Right atrium auricular region (tissue), 2 donors: ENCODE data around the gene SIRT6. TPM values are rescaled to one million over a fixed set of nuclear protein-coding genes. Genes with fewer than 3 reads are reported as not detected.
A peak's percentile ranks its signal among the peaks of the same experiment; 100 is the strongest.

ENCODE experiments used
- DNase-seq: peaks from one replicate; pipeline ENCODE4 v3.0.0-alpha.2; 2019; ENCODE audit warnings: low spot score
- H3K27ac ChIP-seq, 2 donors: fragments of 200-600 bp; sonication (generic); 1 replicate in 1 of 2; 2 replicates in 1 of 2; pipeline ENCODE4 v1.5.1; 2016 to 2019
- H3K27me3 ChIP-seq, 2 donors: fragments of 200-600 bp; sonication (generic); one replicate each; pipeline versions ENCODE4 v1.5.1 to v1.6.0; 2017 to 2019
- H3K36me3 ChIP-seq: fragments of 200-600 bp; sonication (generic); one replicate; pipeline ENCODE4 v1.5.1; 2016
- H3K4me1 ChIP-seq, 2 donors: fragments of 200-600 bp; sonication (generic); one replicate each; pipeline versions ENCODE4 v1.5.1 to v1.6.0; 2017 to 2019
- H3K4me3 ChIP-seq, 2 donors: fragments of 200-600 bp; sonication (generic); 1 replicate in 1 of 2; 2 replicates in 1 of 2; pipeline ENCODE4 v1.5.1; 2017 to 2019; ENCODE audit warnings: mild to moderate bottlenecking in 1 of 2, moderate library complexity in 1 of 2
- H3K9me3 ChIP-seq, 2 donors: fragments of 200-600 bp; sonication (generic); one replicate each; pipeline ENCODE4 v1.5.1; 2019
- CTCF ChIP-seq, 2 donors: fragments of 200-600 bp; sonication (generic); IDR thresholded peaks; one replicate each; pipeline ENCODE4 v1.5.1; 2019; ENCODE audit warnings: antibody characterized with exemption in 2 of 2
- total RNA-seq, 2 donors: library from RNA; depleted of rRNA; stranded (reverse); fragments of >200 nt; gene quantifications; one replicate each; pipeline ENCODE4 v1.1.0, GENCODE V29; 2016

The SIRT6 gene
- total RNA-seq, 2 donors from 2014 or later = 10.9 to 15.9 TPM

- Histone ChIP-seq H3K4me3 (no peak overlapping the region), H3K27ac (no peak overlapping the region), H3K4me1 (peaks cover 0 to 9% of the 10 kb centered on the region in 2 donors), H3K9me3 (no peaks in the 10 kb centered on the region), H3K27me3 (peaks cover 8 to 14% of the 10 kb centered on the region in 2 donors), H3K36me3 (no peaks in the 10 kb centered on the region)
- TF ChIP-seq CTCF (IDR thresholded peaks at IDR 0.05) = no peak
- DNase-seq = no peak
Observed at GRCh38 chr19:4201798-4202197, 19.4 kb upstream of the SIRT6 start.

GRCh38 chr19:4200940-4201542, 18.7 kb upstream of the SIRT6 start:
- DNase-seq = no peak
- no peak for TF ChIP-seq CTCF (IDR thresholded peaks at IDR 0.05)
- no peaks in the 10 kb centered on the region for H3K36me3 ChIP-seq
- no peaks in the 10 kb centered on the region for H3K9me3 ChIP-seq
- H3K27me3 ChIP-seq = peaks cover 12 to 17% of the 10 kb centered on the region in 2 donors
- no peak overlapping the region for H3K4me3 ChIP-seq
- H3K4me1 ChIP-seq = peaks cover 0 to 9% of the 10 kb centered on the region in 2 donors
- no peak overlapping the region for H3K27ac ChIP-seq

- DNase-seq = no peak
- no peak overlapping the region for H3K4me3 ChIP-seq
- no peak for TF ChIP-seq CTCF (IDR thresholded peaks at IDR 0.05)
Observed at GRCh38 chr19:4199699-4200293, 17.4 kb upstream of the SIRT6 start.

GRCh38 chr19:4198467-4199126, 16.2 kb upstream of the SIRT6 start:
- H3K36me3 ChIP-seq = no peaks in the 10 kb centered on the region
- no peak overlapping the region for H3K27ac ChIP-seq
- H3K9me3 ChIP-seq = no peaks in the 10 kb centered on the region
- no peak for DNase-seq
- peaks cover 17% of the 10 kb centered on the region in 2 donors for H3K27me3 ChIP-seq
- peaks cover 0 to 9% of the 10 kb centered on the region in 2 donors for H3K4me1 ChIP-seq
- peak overlapping the region in 1 of 2 donors; percentile 22 for H3K4me3 ChIP-seq
- TF ChIP-seq CTCF (IDR thresholded peaks at IDR 0.05) = no peak

More at GRCh38 chr19:4199699-4200293, 17.4 kb upstream of the SIRT6 start:
- Histone ChIP-seq H3K27me3 (peaks cover 17% of the 10 kb centered on the region in 2 donors), H3K9me3 (no peaks in the 10 kb centered on the region), H3K27ac (no peak overlapping the region), H3K4me1 (peaks cover 0 to 9% of the 10 kb centered on the region in 2 donors), H3K36me3 (no peaks in the 10 kb centered on the region)

GRCh38 chr19:4197625-4198466, 15.5 kb upstream of the SIRT6 start:
- TF ChIP-seq CTCF (IDR thresholded peaks at IDR 0.05) = no peak
- Histone ChIP-seq H3K27me3 (peaks cover 17% of the 10 kb centered on the region in 2 donors), H3K27ac (no peak overlapping the region), H3K9me3 (no peaks in the 10 kb centered on the region), H3K36me3 (no peaks in the 10 kb centered on the region), H3K4me3 (peak overlapping the region in 1 of 2 donors; percentile 22), H3K4me1 (peaks cover 0 to 9% of the 10 kb centered on the region in 2 donors)
- DNase-seq = no peak
